GM10248 (cell line): ENCODE results near the gene THOC7.

Experiments used
- CTCF ChIA-PET: fragments of 300-600 bp; sonication (Branson Sonifier 250); formaldehyde crosslinking; extraction: SDS; loops from one replicate; lab custom pipeline; 2021; ENCODE audit warnings: antibody characterized with exemption; lab: Yijun Ruan, JAX
- POLR2A ChIA-PET: fragments of 350-650 bp; sonication (Branson Sonifier 250); formaldehyde crosslinking; extraction: SDS; loops from one replicate; lab custom pipeline; 2020; ENCODE audit warnings: antibody characterized with exemption; lab: Yijun Ruan, JAX
- DNase-seq: peaks from one replicate; pipeline ENCODE4 v3.0.0; 2012; ENCODE audit errors: extremely low spot score
- TF ChIP-seq, protein P1 (sequence below): IDR thresholded peaks from 2 replicates; pipeline ENCODE4 v1.5.1; 2012; ENCODE audit warnings: mild to moderate bottlenecking, low read depth; ENCODE audit errors: extremely low read depth, missing control alignments, control extremely low read depth

The THOC7 gene

DNA sequence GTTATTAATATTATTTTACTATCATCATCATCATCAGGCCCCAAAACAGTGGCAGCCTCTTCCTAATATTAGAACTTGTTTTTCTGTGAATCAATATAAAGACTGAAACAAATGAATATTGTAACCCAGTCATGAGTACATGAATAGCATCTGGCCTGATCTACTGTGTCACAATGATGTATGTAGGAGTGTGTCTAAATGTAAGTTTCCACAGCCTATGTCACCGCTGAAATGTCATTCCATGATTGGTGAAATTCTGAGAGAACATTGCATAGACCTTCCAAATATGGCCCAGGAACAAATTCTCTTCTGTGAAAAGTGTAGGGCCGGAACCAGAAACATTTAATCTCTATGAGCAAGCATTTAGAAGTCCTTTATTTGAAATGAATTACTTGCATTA, 65.1 kb downstream of the THOC7 start:
- CTCF ChIA-PET = interaction anchor here (1.3 kb wide), 1 partner anchor 448 kb away, joined by 5 read pairs; no protein-coding TSS in a partner anchor
- POLR2A ChIA-PET = no interaction called here
- TF ChIP-seq, protein P1, sequence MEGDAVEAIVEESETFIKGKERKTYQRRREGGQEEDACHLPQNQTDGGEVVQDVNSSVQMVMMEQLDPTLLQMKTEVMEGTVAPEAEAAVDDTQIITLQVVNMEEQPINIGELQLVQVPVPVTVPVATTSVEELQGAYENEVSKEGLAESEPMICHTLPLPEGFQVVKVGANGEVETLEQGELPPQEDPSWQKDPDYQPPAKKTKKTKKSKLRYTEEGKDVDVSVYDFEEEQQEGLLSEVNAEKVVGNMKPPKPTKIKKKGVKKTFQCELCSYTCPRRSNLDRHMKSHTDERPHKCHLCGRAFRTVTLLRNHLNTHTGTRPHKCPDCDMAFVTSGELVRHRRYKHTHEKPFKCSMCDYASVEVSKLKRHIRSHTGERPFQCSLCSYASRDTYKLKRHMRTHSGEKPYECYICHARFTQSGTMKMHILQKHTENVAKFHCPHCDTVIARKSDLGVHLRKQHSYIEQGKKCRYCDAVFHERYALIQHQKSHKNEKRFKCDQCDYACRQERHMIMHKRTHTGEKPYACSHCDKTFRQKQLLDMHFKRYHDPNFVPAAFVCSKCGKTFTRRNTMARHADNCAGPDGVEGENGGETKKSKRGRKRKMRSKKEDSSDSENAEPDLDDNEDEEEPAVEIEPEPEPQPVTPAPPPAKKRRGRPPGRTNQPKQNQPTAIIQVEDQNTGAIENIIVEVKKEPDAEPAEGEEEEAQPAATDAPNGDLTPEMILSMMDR = no peak
- DNase-seq = no peak

DNA sequence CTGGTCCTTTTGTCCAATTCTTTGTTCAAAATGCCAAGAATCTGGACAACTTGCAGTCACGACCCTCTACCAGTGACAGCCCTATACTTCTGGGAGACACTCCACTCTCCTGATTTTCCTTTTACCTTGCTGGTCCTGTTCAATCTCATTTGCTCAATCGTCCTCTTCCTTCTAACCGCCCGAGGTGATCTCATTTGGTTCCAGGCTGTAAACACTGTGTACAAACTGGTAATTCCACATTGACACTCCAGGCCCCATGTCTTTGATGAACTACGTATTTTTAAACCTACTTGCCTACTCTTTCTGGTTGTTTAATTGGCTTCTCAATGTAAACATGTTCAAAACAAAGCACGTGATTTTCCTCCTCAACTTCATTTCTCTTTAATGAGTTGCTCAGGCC, 68.2 kb downstream of the THOC7 start:
- ChIA-PET POLR2A (no interaction called here), CTCF (no interaction called here)
- DNase-seq = no peak
- TF ChIP-seq, protein P1 = no peak

DNA sequence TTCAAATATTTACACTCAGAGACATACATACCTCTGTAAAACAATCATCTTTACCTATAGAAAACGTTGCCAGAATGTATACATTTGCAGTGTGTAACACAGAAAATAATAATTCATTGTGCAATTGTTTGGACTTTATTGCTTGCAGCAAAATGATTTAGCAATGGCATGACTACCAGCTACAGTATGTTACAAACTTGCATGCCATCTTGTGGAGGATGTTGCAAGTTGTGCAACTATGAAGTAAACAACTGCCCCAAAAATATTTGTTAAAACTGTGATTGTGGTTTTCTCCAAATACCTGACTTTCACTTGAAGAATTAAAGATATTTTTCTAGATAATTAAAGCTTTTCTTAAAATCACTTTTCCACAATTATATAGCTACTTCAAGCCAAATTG, 71.6 kb downstream of the THOC7 start:
- ChIA-PET CTCF (no interaction called here), POLR2A (no interaction called here)
- TF ChIP-seq, protein P1 = no peak
- DNase-seq = no peak
